Activated T-helper 17 cell treated with anti-CD3 and anti-CD28 coated beads, Interleukin-2, amount 50 U/mL, for 72 hours (primary cell): ENCODE measurements around the gene SNAP25. TPM values are rescaled to one million over a fixed set of nuclear protein-coding genes. Genes with fewer than 3 reads are reported as not detected.
A peak's percentile ranks its signal among the peaks of the same experiment; 100 is the strongest.

Experiments used
- ATAC-seq: fragments of 150-1000 bp; cut with Tn5 transposase; replicated peaks from 2 replicates; pipeline ENCODE4 v1.10.0; 2021; ENCODE audit warnings: mild to moderate bottlenecking, moderate library complexity
- H3K27ac Mint-ChIP-seq: one replicate; pipeline ENCODE4 v1.8.0; 2022; ENCODE audit warnings: mixed read lengths
- H3K27me3 Mint-ChIP-seq: one replicate; pipeline ENCODE4 v1.8.0; 2022; ENCODE audit warnings: mixed read lengths
- H3K36me3 Mint-ChIP-seq: one replicate; pipeline ENCODE4 v1.8.0; 2022; ENCODE audit warnings: low read depth, mild to moderate bottlenecking, mixed read lengths
- H3K4me1 Mint-ChIP-seq: one replicate; pipeline ENCODE4 v1.8.0; 2022; ENCODE audit warnings: mixed read lengths
- H3K4me3 Mint-ChIP-seq: one replicate; pipeline ENCODE4 v1.8.0; 2022; ENCODE audit warnings: mild to moderate bottlenecking, mixed read lengths
- H3K9me3 Mint-ChIP-seq: one replicate; pipeline ENCODE4 v1.8.0; 2022; ENCODE audit warnings: mixed read lengths
- total RNA-seq, 2 donors: library from RNA; stranded (reverse); gene quantifications; one replicate each; pipeline ENCODE4 v1.2.3, GENCODE V29; 2022

Gene SNAP25
- total RNA-seq, 2 donors from 2014 or later = 0.13 to 7.2 TPM

DNA sequence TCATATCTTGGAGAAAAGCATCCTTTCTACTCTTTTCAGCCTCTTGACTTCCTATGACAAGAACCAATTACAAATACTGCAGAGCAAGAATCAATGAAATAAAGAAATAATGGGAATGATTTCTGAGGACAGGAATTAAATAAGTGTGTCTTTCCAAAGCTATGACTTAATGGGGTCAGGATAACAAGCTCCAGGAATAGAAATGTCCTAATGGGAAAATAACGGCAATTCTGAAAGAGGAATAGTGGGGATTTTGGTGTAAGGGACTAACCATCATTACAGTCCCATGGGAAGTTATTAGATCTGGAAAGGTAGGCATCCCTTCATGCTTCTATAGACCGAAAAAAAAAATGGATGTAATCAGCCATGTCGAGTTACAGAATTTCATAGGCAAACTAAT lies 28.2 kb upstream of the SNAP25 start:
- Mint-ChIP-seq H3K27me3 (peaks cover 14% of the 10 kb centered on the region), H3K27ac (no peak overlapping the region), H3K4me1 (no peaks in the 10 kb centered on the region), H3K9me3 (peaks cover 12% of the 10 kb centered on the region), H3K4me3 (no peak overlapping the region), H3K36me3 (no peaks in the 10 kb centered on the region)
- ATAC-seq = no peak

DNA sequence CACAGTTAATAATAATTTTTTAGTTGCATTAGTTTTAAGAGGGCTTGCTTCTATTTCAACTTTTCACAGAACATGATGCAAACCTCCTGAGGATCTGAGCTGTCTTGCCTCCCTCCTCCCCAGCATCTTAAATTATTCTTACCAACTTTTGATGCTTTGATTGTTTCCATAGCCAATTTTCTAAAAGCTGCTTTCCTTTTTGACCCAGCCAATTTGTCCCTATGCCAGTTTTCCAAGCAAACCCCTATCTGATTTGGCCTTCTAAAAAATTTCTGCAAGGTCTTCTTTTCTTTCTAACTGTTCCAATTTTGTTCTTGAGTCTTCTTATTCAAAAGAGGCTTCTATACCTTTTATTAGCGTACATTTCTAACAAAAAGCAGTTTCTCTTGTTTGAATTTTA lies 26.5 kb upstream of the SNAP25 start:
- Mint-ChIP-seq H3K27ac (no peak overlapping the region), H3K36me3 (no peaks in the 10 kb centered on the region), H3K27me3 (peaks cover 10% of the 10 kb centered on the region), H3K4me1 (no peaks in the 10 kb centered on the region), H3K9me3 (peaks cover 4% of the 10 kb centered on the region), H3K4me3 (no peak overlapping the region)
- no peak for ATAC-seq

DNA sequence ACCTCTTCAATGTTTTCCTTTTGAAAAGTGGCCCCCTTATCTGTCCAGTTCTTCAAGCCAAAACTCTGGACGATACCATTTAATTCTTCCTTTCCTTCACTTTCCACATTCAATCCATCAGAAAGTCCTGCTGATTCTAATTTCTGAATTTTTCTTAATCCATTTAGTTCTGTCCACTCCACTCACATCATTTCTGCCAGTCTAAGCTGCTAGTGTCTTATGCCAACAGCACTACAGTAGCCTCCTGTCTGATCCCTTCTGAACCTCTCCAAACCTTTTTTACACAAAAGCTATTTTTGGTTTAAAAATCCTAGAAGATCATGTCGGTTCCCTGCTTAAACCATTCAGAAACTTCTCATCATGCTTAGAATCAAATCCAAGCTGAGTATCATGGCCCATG lies 24.5 kb upstream of the SNAP25 start:
- no peaks in the 10 kb centered on the region for H3K4me1 Mint-ChIP-seq

DNA sequence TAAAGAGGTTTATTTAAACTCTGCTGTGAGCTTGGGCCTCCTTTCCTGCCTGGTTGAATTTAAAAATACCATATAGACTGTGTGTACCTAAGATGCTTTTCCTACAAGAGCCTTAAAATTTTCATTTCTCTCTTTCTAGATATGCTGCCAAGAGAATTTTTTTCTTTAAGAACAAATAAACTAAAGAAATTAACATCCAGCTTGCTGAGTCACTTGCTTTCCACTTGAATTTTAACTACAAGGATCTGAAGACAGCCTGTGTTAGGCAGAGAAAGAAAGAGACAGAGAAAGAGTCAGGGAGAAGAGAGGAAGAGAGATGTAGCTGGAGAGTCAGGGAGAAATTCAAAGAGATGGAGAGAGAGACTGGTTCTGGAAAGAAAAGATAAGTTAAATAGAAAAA lies 18.3 kb upstream of the SNAP25 start:
- H3K4me3 Mint-ChIP-seq = no peak overlapping the region

More for the DNA sequence above, 24.5 kb upstream of the SNAP25 start:
- Mint-ChIP-seq H3K9me3 (peaks cover 4% of the 10 kb centered on the region), H3K27me3 (peaks cover 10% of the 10 kb centered on the region), H3K4me3 (no peak overlapping the region), H3K27ac (no peak overlapping the region), H3K36me3 (no peaks in the 10 kb centered on the region)
- no peak for ATAC-seq

DNA sequence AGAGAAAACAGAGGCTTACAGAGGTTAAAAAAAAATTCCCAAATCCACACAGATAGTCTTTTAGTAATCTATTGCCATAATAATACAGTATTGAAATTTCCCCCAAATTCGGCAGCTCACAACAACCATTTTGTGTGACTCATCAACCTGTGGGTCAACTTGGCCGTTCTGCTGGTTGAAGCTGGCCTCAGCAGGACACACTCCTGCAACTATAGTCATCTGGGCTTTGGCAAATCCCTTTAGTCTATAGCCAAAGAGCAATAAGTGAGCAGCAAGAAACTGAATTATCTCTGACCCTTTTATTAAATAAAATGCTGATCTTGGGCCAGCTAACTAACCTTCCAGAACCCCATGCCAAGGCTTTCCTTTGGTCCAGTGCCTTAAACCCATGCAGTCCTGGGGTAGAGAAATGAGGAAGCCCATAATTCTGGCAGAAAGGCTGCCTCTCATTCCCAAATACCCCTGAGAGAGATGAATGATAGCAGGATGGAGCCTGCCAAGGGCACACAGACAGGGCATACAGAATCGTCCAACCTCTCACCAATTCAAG lies 17.2 kb upstream of the SNAP25 start:
- Mint-ChIP-seq H3K27me3 (no peaks in the 10 kb centered on the region), H3K36me3 (no peaks in the 10 kb centered on the region), H3K4me1 (no peaks in the 10 kb centered on the region), H3K27ac (no peak overlapping the region), H3K9me3 (no peaks in the 10 kb centered on the region), H3K4me3 (no peak overlapping the region)
- ATAC-seq = no peak

More for the DNA sequence above, 18.3 kb upstream of the SNAP25 start:
- ATAC-seq = no peak
- Mint-ChIP-seq H3K4me1 (no peaks in the 10 kb centered on the region), H3K27me3 (peaks cover 2% of the 10 kb centered on the region), H3K36me3 (no peaks in the 10 kb centered on the region), H3K9me3 (no peaks in the 10 kb centered on the region), H3K27ac (no peak overlapping the region)

DNA sequence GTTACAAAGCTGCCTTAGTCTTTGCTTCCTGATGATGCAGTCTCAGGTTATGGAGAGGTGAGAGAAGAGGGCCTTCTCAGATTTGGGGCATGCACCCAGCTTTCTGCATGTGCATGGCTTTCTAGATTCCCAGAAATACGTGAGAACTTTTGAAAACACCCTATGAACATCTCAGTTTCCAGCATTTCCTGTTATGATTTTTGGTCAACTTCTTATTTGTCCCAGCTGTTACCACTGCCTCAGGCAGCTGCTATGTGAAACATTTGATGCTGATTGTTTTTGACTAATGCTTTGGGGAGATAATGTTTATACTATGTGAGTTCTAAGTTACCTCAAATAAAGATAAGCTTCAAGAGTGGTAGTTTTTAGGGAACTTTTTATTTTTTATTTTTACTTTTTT lies 9.5 kb upstream of the SNAP25 start:
- no peaks in the 10 kb centered on the region for H3K9me3 Mint-ChIP-seq
- H3K4me3 Mint-ChIP-seq = no peak overlapping the region
- no peaks in the 10 kb centered on the region for H3K4me1 Mint-ChIP-seq
- peaks cover 12% of the 10 kb centered on the region for H3K27me3 Mint-ChIP-seq
- H3K36me3 Mint-ChIP-seq = no peaks in the 10 kb centered on the region
- no peak overlapping the region for H3K27ac Mint-ChIP-seq
- no peak for ATAC-seq

DNA sequence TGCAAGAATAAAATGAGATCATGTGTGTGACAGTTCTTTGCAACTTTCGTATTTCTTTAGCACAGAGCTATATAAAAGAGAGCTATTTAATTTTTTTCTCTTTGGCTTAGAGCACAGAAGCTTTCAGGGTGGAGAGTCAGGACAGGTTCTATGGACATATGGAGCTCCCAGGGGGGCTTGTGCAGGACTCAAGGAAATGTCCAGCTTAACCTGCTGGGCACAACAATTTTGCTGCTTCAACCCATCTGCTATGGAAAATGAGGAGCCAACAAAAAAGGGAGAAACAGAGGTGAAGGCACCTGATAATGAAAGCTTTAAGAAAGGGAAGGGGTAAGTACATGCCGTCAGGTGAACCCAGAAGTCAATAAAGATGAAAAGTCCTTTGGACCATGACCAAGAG lies 5.1 kb upstream of the SNAP25 start:
- no peak for ATAC-seq
- Mint-ChIP-seq H3K4me1 (peaks cover 5% of the 10 kb centered on the region), H3K36me3 (peaks cover 7% of the 10 kb centered on the region), H3K27ac (no peak overlapping the region), H3K9me3 (no peaks in the 10 kb centered on the region), H3K27me3 (peaks cover 24% of the 10 kb centered on the region), H3K4me3 (no peak overlapping the region)

DNA sequence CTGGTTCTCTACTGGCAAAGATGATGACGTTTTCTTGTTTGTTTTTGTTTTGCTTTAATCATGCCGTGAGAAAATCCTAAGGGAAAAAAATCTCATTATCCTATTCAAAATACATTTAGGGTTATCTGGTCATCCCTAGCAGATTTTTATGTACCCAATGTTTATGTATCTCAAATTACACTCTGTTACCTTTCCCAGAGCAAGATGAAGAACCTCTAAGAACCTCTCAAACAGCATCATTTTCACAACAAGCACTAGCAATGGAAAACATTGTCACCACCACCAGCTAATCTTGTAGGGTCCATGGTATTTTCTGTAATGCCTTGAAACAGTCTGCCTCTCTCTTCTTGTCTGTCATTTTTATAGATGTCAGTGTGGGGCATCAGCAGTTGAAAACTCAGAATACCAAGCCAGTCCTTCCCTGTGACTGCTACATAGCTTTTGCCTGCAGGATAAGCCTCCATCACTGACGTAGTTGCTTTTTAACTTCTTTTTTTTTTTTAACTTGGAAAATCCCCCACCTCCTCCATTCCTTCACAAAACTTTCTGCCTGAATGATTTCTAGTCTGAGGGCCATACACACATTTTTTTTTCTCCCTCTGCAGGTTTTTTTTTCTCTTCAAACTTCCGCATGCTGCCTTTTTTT lies 2.4 kb upstream of the SNAP25 start:
- peaks cover 13% of the 10 kb centered on the region for H3K36me3 Mint-ChIP-seq
- peaks cover 5% of the 10 kb centered on the region for H3K4me1 Mint-ChIP-seq
- no peak overlapping the region for H3K27ac Mint-ChIP-seq
- H3K9me3 Mint-ChIP-seq = no peaks in the 10 kb centered on the region
- no peak for ATAC-seq
- H3K4me3 Mint-ChIP-seq = peak overlapping the region; percentile 37
- peaks cover 34% of the 10 kb centered on the region for H3K27me3 Mint-ChIP-seq

DNA sequence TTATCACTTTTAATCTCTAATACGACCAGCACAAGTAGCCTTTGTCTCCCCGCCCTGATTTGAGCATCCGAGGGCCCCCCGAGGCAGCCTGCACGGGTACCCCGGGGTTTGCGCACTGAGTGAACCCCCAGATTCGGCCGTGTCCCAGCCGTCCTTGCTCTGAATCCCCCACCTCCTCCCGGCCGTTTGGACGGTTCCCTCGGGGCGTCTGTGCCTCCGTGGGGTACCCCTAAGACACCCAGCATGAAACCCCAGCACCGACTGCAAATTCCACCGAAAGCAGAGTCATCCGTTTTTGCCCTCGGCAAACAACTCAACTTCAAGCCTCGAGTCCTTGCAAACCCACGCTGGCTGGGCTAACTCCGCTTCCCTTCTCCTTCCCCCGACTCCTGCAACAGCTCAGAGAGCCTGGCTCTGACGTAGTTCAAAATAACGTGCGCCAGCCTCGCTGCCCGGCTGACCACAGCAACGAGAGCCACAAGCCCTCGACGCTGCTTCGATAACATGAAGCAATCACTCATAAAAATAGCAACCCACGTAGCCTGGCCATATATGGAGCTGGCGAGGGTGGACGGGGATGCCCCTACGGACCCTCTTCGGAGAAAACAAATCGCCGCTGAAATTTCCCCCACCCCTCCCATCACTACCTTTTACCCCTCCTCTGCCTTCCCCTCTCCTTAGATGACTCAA lies 764 bp upstream of the SNAP25 start:
- Mint-ChIP-seq H3K4me1 (peaks cover 5% of the 10 kb centered on the region), H3K36me3 (peaks cover 13% of the 10 kb centered on the region), H3K27ac (peak overlapping the region; percentile 69), H3K4me3 (peak overlapping the region; percentile 65), H3K9me3 (no peaks in the 10 kb centered on the region), H3K27me3 (peaks cover 34% of the 10 kb centered on the region)
- ATAC-seq = peak; percentile 81

DNA sequence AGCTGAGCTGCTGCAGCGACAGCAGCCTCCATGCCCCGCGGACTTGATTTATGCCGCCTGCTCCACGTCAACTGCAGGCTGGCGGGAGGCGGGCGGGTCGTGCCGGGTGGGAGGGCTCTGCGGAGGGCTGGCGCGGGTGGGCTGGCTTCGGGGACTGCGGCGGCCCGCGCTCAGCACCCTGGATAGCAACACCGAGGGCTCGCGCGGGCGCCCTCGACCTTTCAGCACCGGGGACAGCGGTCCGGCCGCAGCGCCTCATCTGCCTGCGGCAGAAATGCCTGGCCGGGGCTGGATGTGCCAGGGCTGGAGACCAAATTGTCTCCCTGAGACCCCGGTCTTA lies 792 bp downstream of the SNAP25 start:
- Mint-ChIP-seq H3K9me3 (peaks cover under 1% of the 10 kb centered on the region), H3K27ac (no peak overlapping the region), H3K36me3 (peaks cover 13% of the 10 kb centered on the region), H3K4me1 (peaks cover 5% of the 10 kb centered on the region), H3K27me3 (peaks cover 34% of the 10 kb centered on the region), H3K4me3 (peak overlapping the region; percentile 65)
- no peak for ATAC-seq

DNA sequence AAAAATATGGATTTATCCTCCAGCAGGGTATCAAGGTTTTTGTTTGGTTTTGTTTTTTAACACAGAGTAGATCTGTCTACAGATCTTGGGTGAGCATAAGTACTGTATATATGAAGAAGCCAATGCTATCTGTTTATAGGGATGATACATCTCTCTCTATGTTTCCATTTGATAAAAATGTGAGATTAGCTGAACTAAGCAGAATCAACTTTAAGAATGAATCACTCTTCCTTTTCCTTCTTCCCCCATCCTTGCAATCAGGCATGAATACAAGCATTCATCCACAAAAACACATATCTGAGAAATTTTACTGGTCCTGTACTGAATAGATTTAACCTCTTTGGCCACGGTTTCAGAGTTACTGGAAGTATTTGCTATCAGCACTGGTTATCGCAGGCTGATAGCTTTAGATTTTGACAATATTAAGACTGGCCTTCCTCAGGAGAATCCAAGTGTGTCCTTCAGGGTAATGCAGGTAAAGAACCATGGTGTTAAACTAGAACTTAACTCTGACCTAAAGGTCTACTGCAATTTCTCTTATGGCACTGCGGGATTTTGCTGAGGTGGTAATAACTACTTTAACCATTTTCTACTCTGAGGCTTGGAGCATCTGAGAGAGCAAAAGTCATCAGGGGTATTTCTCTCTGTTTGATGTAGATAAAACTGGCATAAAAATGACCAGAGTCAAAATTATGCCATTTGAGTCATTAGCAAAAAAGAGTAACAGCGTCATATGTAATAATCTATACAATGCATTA lies 1.5 kb downstream of the SNAP25 start:
- peaks cover 39% of the 10 kb centered on the region for H3K27me3 Mint-ChIP-seq
- peaks cover 13% of the 10 kb centered on the region for H3K36me3 Mint-ChIP-seq
- peaks cover 6% of the 10 kb centered on the region for H3K9me3 Mint-ChIP-seq
- no peak overlapping the region for H3K27ac Mint-ChIP-seq
- no peak for ATAC-seq
- H3K4me1 Mint-ChIP-seq = peaks cover 5% of the 10 kb centered on the region
- H3K4me3 Mint-ChIP-seq = peak overlapping the region; percentile 26

DNA sequence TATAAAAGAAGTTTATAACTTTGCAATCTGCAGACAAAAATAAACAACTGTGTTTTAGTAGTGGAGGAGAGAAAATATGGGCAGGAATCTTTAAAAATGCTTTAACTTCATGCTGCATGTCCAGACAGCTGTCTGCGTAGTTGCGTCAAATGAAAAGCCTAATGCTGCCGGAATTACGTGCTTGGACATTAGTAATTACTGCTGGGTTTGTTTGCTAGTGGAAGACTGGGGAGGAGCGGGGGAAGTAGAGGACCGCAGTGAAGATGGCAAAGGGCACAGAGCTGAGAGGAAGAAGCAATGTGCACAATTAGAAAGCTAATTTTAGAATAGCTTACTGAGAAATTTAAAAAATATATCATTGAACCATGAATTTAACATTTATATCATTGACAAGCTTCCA lies 2.4 kb downstream of the SNAP25 start:
- Mint-ChIP-seq H3K4me3 (no peak overlapping the region), H3K27me3 (peaks cover 36% of the 10 kb centered on the region), H3K36me3 (peaks cover 13% of the 10 kb centered on the region)

DNA sequence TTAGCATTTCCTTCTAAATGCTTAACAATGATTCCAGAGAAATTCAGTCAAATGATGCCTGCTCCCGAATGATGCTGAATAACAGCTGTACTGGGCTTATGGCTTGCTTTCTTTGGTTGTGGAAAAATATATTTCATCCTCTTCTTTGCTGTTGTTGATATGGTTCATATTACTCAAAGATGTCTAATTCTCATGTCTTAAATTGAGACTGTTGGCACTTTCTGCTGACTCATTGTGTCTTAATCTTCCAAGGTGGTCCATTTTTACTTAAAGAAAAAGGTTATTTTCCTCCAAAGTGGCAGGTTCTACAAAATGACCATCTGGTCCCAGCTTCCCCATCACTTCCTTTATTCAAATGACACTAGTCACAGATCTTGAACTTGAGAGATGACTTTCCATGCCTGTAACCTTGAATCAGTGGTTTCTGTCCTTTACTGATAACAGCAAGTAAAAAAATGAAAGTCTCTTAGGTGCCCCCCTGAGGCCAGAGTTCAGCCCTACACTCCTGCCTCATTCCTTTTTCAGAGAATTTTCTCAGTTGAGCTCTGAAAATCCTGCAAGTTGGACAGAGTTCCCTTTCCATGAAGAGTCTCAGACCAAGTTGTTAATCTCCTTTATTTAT lies 6.9 kb downstream of the SNAP25 start:
- Mint-ChIP-seq H3K4me1 (no peaks in the 10 kb centered on the region), H3K9me3 (peaks cover 6% of the 10 kb centered on the region), H3K36me3 (no peaks in the 10 kb centered on the region), H3K27me3 (peaks cover 17% of the 10 kb centered on the region), H3K4me3 (no peak overlapping the region), H3K27ac (no peak overlapping the region)
- ATAC-seq = peak; percentile 39

More for the DNA sequence above, 2.4 kb downstream of the SNAP25 start:
- peaks cover 5% of the 10 kb centered on the region for H3K4me1 Mint-ChIP-seq
- no peak overlapping the region for H3K27ac Mint-ChIP-seq
- peaks cover 6% of the 10 kb centered on the region for H3K9me3 Mint-ChIP-seq
- ATAC-seq = no peak

DNA sequence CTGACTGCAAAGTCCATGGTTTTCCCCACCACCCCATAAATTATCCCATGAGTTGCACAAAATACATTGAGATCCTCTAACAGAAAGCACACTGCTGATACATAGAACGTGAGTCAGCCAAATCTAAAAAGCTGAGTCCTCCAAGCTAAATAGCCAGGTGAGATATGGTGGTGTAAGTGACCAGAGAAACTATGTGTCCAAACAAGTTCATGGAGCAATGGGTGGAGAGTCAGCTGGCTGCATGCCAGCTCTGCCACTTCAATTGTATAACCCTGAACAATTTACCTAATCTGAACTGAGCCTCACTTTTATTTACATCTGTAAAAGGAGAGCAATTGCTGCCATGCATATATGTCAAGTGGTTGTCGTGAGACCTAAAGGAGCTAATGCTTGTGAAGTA lies 9.7 kb downstream of the SNAP25 start:
- no peaks in the 10 kb centered on the region for H3K36me3 Mint-ChIP-seq
- no peak overlapping the region for H3K27ac Mint-ChIP-seq
- no peak for ATAC-seq
- H3K4me3 Mint-ChIP-seq = no peak overlapping the region
- no peaks in the 10 kb centered on the region for H3K4me1 Mint-ChIP-seq
- H3K9me3 Mint-ChIP-seq = peaks cover 6% of the 10 kb centered on the region
- H3K27me3 Mint-ChIP-seq = peaks cover 15% of the 10 kb centered on the region
